A673 (cell line): ENCODE results near the gene MEOX1. TPM values are rescaled to one million over a fixed set of nuclear protein-coding genes. Genes with fewer than 3 reads are reported as not detected.

Experiments
- BruUV-seq: library from RNA; stranded (reverse); fragments of 400-500 nt; replicated peaks from 2 replicates; lab custom pipeline; 2021; lab: Mats Ljungman, UMichigan
- CTCF ChIA-PET: fragments of 300-600 bp; sonication (Branson Sonifier 250); formaldehyde crosslinking; loops from one replicate; lab custom pipeline; 2022; ENCODE audit warnings: antibody characterized with exemption; lab: Charles Lee
- POLR2A ChIA-PET: fragments of 300-600 bp; sonication (Branson Sonifier 250); formaldehyde crosslinking; loops from one replicate; lab custom pipeline; 2022; ENCODE audit warnings: antibody characterized with exemption; ENCODE audit not compliant: low non-redundant PET; lab: Charles Lee
- DNase-seq: peaks from one replicate; pipeline ENCODE4 v3.0.0-alpha.2; 2015; ENCODE audit warnings: low spot score
- H3K27ac ChIP-seq: fragments of 200-600 bp; sonication (generic); 2 replicates; pipeline ENCODE4 v1.5.1; 2016; ENCODE audit warnings: mixed run types, low read depth, mild to moderate bottlenecking, mixed read lengths, antibody characterized with exemption, low read length; ENCODE audit not compliant: poor library complexity, severe bottlenecking
- H3K27me3 ChIP-seq: fragments of 200-600 bp; sonication (generic); replicated peaks from 2 replicates; pipeline ENCODE4 v1.6.1; 2017; ENCODE audit warnings: mixed run types, low read depth, mild to moderate bottlenecking, mixed read lengths, antibody characterized with exemption, low read length; ENCODE audit not compliant: insufficient read depth, poor library complexity
- H3K36me3 ChIP-seq: fragments of 200-600 bp; sonication (generic); 2 replicates; pipeline ENCODE4 v1.6.1; 2016; ENCODE audit warnings: mixed run types, mild to moderate bottlenecking, mixed read lengths, antibody characterized with exemption, low read length; ENCODE audit not compliant: insufficient read depth, poor library complexity, severe bottlenecking
- H3K4me1 ChIP-seq: fragments of 200-600 bp; sonication (generic); 2 replicates; pipeline ENCODE4 v1.6.1; 2017; ENCODE audit warnings: mixed run types, mild to moderate bottlenecking, mixed read lengths, antibody characterized with exemption, low read length; ENCODE audit not compliant: insufficient read depth, poor library complexity, severe bottlenecking
- H3K4me3 ChIP-seq: fragments of 200-600 bp; sonication (generic); 2 replicates; pipeline ENCODE4 v1.5.1; 2016; ENCODE audit warnings: low read depth, mixed run types, mild to moderate bottlenecking, mixed read lengths, low read length; ENCODE audit not compliant: poor library complexity, severe bottlenecking
- H3K9me3 ChIP-seq: fragments of 200-600 bp; sonication (generic); 2 replicates; pipeline ENCODE4 v1.6.1; 2016; ENCODE audit warnings: mixed run types, low read depth, mild to moderate bottlenecking, mixed read lengths, antibody characterized with exemption, low read length; ENCODE audit not compliant: poor library complexity, severe bottlenecking
- EZH2 ChIP-seq: fragments of 200-600 bp; sonication (generic); IDR thresholded peaks from 2 replicates; pipeline ENCODE4 v1.6.1; 2017; ENCODE audit warnings: borderline replicate concordance, low read depth, mild to moderate bottlenecking, mixed read lengths, antibody characterized with exemption, low read length; ENCODE audit not compliant: poor library complexity, severe bottlenecking
- intact Hi-C: fragments of 100-400 bp; cut with micrococcal nuclease; formaldehyde crosslinking; loops from one replicate; pipeline ENCODE4 v1.10.0; 2022; ENCODE audit not compliant: unreplicated experiment
- total RNA-seq: library from RNA; stranded (reverse); gene quantifications from 2 replicates; pipeline ENCODE4 v1.2.3, GENCODE V29; 2021
- TF ChIP-seq, protein P1 (sequence below): fragments of 300-800, 200-600 bp; sonication (generic); conservative IDR thresholded peaks from 2 replicates; pipeline ENCODE4 v1.5.1; 2017; ENCODE audit warnings: low read depth, mild to moderate bottlenecking, antibody characterized with exemption, low read length, moderate library complexity, mixed read lengths

MEOX1 gene
- total RNA-seq, 1 experiment from 2014 or later, result 0.82 TPM

DNA sequence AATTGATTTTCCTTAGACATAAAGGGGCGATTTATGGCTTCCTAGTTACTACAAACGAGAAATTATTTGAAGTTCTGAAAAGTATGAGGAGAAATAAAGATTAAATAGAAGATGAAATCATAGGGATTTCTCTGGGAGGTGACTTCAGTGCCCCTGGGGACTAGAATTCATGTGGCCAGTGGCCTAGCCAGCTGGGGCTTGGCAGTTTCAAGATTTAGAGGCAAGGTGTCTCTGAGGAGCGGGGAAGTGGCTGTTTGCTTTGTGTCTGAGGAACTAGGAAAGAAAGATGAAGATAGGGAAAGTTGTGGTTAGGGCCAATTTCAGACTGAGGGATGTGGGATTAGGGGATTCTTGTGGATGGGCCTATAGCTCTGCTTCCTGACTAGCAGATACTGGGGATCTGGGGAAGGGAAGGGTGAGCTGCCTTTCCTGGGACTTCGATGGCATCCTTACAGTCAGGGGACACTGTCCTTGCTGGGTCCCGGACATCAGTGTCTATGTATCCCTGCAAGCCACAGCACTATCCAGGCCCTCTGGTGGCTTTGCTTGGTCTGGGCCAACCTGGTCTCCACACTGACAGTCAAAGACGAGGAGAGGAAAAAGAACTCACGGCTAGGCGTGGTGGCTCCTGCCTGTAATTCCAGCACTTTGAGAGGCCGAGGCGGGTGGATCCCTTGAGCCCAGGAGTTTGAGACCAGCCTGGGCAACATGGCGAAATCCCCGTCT, 22.4 kb upstream of the MEOX1 start:
- Histone ChIP-seq H3K9me3 (no peaks in the 10 kb centered on the region), H3K4me3 (no peak overlapping the region), H3K27ac (no peak overlapping the region), H3K27me3 (no peaks in the 10 kb centered on the region), H3K36me3 (no peaks in the 10 kb centered on the region), H3K4me1 (no peaks in the 10 kb centered on the region)
- DNase-seq, result no peak
- ChIA-PET CTCF (no interaction called here), POLR2A (no interaction called here)
- intact Hi-C loops, result no loop called here
- TF ChIP-seq EZH2, result no peak
- TF ChIP-seq, protein P1, sequence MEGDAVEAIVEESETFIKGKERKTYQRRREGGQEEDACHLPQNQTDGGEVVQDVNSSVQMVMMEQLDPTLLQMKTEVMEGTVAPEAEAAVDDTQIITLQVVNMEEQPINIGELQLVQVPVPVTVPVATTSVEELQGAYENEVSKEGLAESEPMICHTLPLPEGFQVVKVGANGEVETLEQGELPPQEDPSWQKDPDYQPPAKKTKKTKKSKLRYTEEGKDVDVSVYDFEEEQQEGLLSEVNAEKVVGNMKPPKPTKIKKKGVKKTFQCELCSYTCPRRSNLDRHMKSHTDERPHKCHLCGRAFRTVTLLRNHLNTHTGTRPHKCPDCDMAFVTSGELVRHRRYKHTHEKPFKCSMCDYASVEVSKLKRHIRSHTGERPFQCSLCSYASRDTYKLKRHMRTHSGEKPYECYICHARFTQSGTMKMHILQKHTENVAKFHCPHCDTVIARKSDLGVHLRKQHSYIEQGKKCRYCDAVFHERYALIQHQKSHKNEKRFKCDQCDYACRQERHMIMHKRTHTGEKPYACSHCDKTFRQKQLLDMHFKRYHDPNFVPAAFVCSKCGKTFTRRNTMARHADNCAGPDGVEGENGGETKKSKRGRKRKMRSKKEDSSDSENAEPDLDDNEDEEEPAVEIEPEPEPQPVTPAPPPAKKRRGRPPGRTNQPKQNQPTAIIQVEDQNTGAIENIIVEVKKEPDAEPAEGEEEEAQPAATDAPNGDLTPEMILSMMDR, result no peak
- no TSS peak for BruUV-seq

DNA sequence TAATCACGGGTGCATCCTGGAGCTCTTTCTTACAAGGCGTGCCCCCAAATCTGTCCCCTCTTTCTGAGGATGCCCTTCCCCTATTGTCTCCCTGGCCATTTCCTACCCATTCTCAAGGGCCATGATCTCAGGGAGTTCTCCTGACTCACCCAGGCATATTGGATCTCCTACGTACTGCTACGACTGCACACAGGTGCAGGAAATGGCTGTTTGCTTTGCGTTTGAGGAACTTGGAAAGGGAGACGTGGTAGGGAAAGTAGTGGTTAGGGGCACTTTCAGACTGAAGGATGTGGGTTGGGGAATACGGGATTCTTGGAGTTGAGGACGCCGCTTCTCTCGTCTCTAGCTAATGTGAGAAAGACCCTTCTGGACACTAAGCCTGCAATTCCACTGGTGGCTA, 18.7 kb upstream of the MEOX1 start:
- TF ChIP-seq EZH2, result no peak
- TF ChIP-seq, protein P1, result no peak
- ChIA-PET POLR2A (no interaction called here), CTCF (no interaction called here)
- H3K4me1 ChIP-seq, result peaks cover 4% of the 10 kb centered on the region
- BruUV-seq, result no TSS peak
- no peak overlapping the region for H3K27ac ChIP-seq
- H3K27me3 ChIP-seq, result no peaks in the 10 kb centered on the region
- intact Hi-C loops, result no loop called here
- H3K36me3 ChIP-seq, result no peaks in the 10 kb centered on the region
- no peak for DNase-seq
- no peak overlapping the region for H3K4me3 ChIP-seq
- H3K9me3 ChIP-seq, result no peaks in the 10 kb centered on the region

DNA sequence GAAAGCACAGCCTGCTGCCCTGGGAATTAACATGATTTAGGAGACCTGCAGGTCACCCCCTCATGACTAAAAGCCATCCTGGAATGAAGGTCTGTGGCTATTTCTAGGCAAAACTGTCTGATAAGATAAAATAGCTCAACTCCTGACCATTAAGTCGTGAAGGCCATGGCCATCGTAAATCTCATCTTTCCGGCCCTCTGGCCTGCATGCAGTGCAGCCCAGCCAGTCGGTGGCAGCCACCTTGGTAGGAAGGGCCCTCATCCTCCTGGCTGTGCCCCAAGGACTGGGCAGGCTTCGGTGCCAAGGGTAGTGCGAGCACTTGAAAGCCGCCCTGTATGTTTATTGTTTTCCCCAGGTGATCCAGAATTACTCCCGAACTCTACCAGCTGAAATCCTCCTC, 18.2 kb upstream of the MEOX1 start:
- Histone ChIP-seq H3K4me1 (peaks cover 4% of the 10 kb centered on the region), H3K9me3 (no peaks in the 10 kb centered on the region), H3K27me3 (no peaks in the 10 kb centered on the region), H3K4me3 (no peak overlapping the region), H3K36me3 (no peaks in the 10 kb centered on the region), H3K27ac (no peak overlapping the region)
- TF ChIP-seq, protein P1, result no peak
- no peak for TF ChIP-seq EZH2
- intact Hi-C loops, result no loop called here
- no TSS peak for BruUV-seq
- ChIA-PET CTCF (no interaction called here), POLR2A (no interaction called here)
- DNase-seq, result no peak
